KBM-7 (cell line): ENCODE results near the gene CNN3.
"Not testable (repeated sequence)": the region's sequence is repeated elsewhere in the genome, so short reads cannot be mapped to it uniquely, and the experiment has no call there.

Source experiments
- DNase-seq: peaks from one replicate; pipeline ENCODE4 v3.0.0-alpha.2; 2015
- in situ Hi-C: fragments of 300-500 bp; cut with MboI; formaldehyde crosslinking; loops from 2 replicates; pipeline ENCODE4 v1.14.3; 2020; ENCODE audit warnings: low sequenced_read_pairs, low pct_unique_long_range_greater_than_20kb, mixed read lengths

The CNN3 gene

GRCh38 chr1:94951509-94952208 lies 24.7 kb upstream of the CNN3 start:
- DNase-seq: no peak
- in situ Hi-C loops: no loop called here

- DNase-seq: no peak
- in situ Hi-C loops: no loop called here
These were observed 24.1 kb upstream of the CNN3 start for GRCh38 chr1:94951046-94951445.

- DNase-seq: no peak
- in situ Hi-C loops: no loop called here
These were observed 23.1 kb upstream of the CNN3 start for GRCh38 chr1:94949681-94950661.

GRCh38 chr1:94947437-94947836 lies 20.5 kb upstream of the CNN3 start:
- DNase-seq: no peak
- in situ Hi-C loops: no loop called here

GRCh38 chr1:94946886-94947285 lies 20.0 kb upstream of the CNN3 start:
- DNase-seq: peak; percentile 29
- in situ Hi-C loops: no loop called here

- in situ Hi-C loops: no loop called here
- DNase-seq: no peak
These were observed 15.5 kb upstream of the CNN3 start for GRCh38 chr1:94942171-94943128.

- in situ Hi-C loops, DNase-seq: not testable (repeated sequence)
These were observed 14.6 kb upstream of the CNN3 start for GRCh38 chr1:94941480-94941879.

GRCh38 chr1:94940738-94941137 lies 13.8 kb upstream of the CNN3 start:
- in situ Hi-C loops: no loop called here
- DNase-seq: no peak

GRCh38 chr1:94937820-94938219 lies 10.9 kb upstream of the CNN3 start:
- DNase-seq: no peak
- in situ Hi-C loops: no loop called here

GRCh38 chr1:94936861-94937620 lies 10.1 kb upstream of the CNN3 start:
- DNase-seq: no peak
- in situ Hi-C loops: no loop called here

- no peak for DNase-seq
- in situ Hi-C loops: no loop called here
These were observed 8.6 kb upstream of the CNN3 start for GRCh38 chr1:94935476-94935875.

- in situ Hi-C loops: no loop called here
These were observed 8.1 kb upstream of the CNN3 start for GRCh38 chr1:94935034-94935433.

GRCh38 chr1:94934551-94934950 lies 7.6 kb upstream of the CNN3 start:
- no peak for DNase-seq
- in situ Hi-C loops: no loop called here

More at GRCh38 chr1:94935034-94935433, 8.1 kb upstream of the CNN3 start:
- DNase-seq: no peak

GRCh38 chr1:94931254-94931841 lies 4.4 kb upstream of the CNN3 start:
- no peak for DNase-seq
- in situ Hi-C loops: no loop called here

- no peak for DNase-seq
- in situ Hi-C loops: no loop called here
These were observed 2.7 kb upstream of the CNN3 start for GRCh38 chr1:94929351-94930217.

GRCh38 chr1:94928293-94928939 lies 1.5 kb upstream of the CNN3 start:
- no peak for DNase-seq
- in situ Hi-C loops: no loop called here
